SK-N-DZ (cell line): ENCODE data around the gene TACC2.

Experiments used
- DNase-seq: peaks from one replicate; pipeline ENCODE4 v3.0.0-alpha.2; 2015; ENCODE audit warnings: low spot score

Gene TACC2

GRCh38 chr10:122029499-122030199 is 40.7 kb downstream of the TACC2 start:
- DNase-seq = no peak

- DNase-seq = no peak
Measured at GRCh38 chr10:122030200-122030552, 41.2 kb downstream of the TACC2 start.

- no peak for DNase-seq
Measured at GRCh38 chr10:122033224-122033926, 44.4 kb downstream of the TACC2 start.

GRCh38 chr10:122034149-122034756 is 45.3 kb downstream of the TACC2 start:
- no peak for DNase-seq

GRCh38 chr10:122040786-122041185 is 51.8 kb downstream of the TACC2 start:
- no peak for DNase-seq

GRCh38 chr10:122042836-122043235 is 53.9 kb downstream of the TACC2 start:
- no peak for DNase-seq

- DNase-seq = peak; percentile 52
Measured at GRCh38 chr10:122044045-122044661, 55.2 kb downstream of the TACC2 start.

GRCh38 chr10:122044713-122045112 is 55.8 kb downstream of the TACC2 start:
- no peak for DNase-seq

- DNase-seq = no peak
Measured at GRCh38 chr10:122045212-122045611, 56.2 kb downstream of the TACC2 start.

GRCh38 chr10:122047560-122047959 is 58.6 kb downstream of the TACC2 start:
- no peak for DNase-seq

- no peak for DNase-seq
Measured at GRCh38 chr10:122049076-122049475, 60.1 kb downstream of the TACC2 start.

GRCh38 chr10:122050311-122050710 is 61.3 kb downstream of the TACC2 start:
- DNase-seq = no peak

GRCh38 chr10:122050811-122051210 is 61.8 kb downstream of the TACC2 start:
- peak; percentile 70 for DNase-seq

- DNase-seq = peak; percentile 61
Measured at GRCh38 chr10:122051609-122052385, 62.8 kb downstream of the TACC2 start.

GRCh38 chr10:122052701-122053100 is 63.7 kb downstream of the TACC2 start:
- DNase-seq = no peak

GRCh38 chr10:122053314-122053713 is 64.4 kb downstream of the TACC2 start:
- no peak for DNase-seq

- DNase-seq = peak; percentile 58
Measured at GRCh38 chr10:122054048-122055025, 65.4 kb downstream of the TACC2 start.

GRCh38 chr10:122055252-122055651 is 66.3 kb downstream of the TACC2 start:
- no peak for DNase-seq

GRCh38 chr10:122056431-122057094 is 67.6 kb downstream of the TACC2 start:
- DNase-seq = no peak
